ENCODE measurements around the gene DNAJC1. TPM values are rescaled to one million over a fixed set of nuclear protein-coding genes. Genes with fewer than 3 reads are reported as not detected.

DNAJC1 gene
- total and polyA plus RNA-seq, 2 of the 4 experiments (the other 2 are of a cell fraction): 12.7 to 13.3 TPM

DNA sequence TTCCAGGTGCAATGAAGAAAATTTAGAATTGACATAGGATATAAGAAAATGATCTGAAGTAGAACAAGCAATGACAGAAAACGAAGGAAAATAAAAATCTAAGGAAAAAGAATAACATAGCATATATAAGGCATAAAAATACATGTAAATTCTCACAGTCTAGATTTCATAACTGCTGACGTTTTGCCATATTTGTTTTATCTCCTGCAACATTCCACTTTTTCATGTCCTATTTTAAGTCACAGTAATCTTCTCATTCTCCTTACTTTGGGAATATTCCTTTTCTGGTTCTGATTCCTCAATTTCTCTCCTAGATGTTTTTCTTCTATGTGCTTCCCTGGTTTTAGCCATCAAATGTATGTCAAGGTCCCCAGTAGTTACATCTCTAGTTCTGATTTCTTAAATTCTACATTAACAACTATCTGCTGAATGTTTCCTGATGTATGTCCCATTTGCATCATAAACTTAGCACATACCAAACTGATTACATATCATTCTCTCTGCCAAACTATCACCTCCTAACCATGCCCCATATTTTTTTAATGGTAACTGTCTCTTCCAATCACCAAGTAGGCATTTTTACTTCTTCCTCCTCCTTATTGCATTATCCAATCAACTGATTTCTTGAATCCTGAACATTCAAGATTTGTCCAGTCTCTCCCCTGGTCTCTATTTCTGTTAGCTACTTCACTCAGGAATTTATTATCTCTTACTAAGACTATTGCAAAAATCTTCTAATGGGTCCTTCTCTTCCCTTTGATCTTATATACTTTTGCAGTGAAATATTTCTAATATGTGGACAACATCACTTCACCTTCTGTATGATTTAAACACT is 171.3 kb downstream of the DNAJC1 start:
- no peak overlapping the region for H3K4me3 ChIP-seq (ENCODE audit: insufficient read depth, low read depth, low read length)
- H3K4me1 ChIP-seq (ENCODE audit: control insufficient read depth, insufficient read depth, low read length): no peaks in the 10 kb centered on the region
- ATAC-seq (ENCODE audit: low read depth): peak; percentile 72
- H3K23ac ChIP-seq (ENCODE audit: low read depth, low read length): no peak overlapping the region
- H3K9ac ChIP-seq (ENCODE audit: low read depth, low read length): no peak overlapping the region
- no peak overlapping the region for H2AFZ ChIP-seq (replicated peaks; ENCODE audit: low read length, poor library complexity)
- H3K56ac ChIP-seq (ENCODE audit: extremely low read depth, insufficient read depth, low read length): no peak overlapping the region
- no peak overlapping the region for H3K18ac ChIP-seq (ENCODE audit: low read depth, low read length)
- no peak overlapping the region for H3K27ac ChIP-seq (ENCODE audit: insufficient read depth, low read length)
- H3K79me1 ChIP-seq (ENCODE audit: low read depth in 1 of 2, low read length in 2 of 2): no peaks in the 10 kb centered on the region
- H3K14ac ChIP-seq (replicated peaks; ENCODE audit: low read depth, low read length): no peak overlapping the region
- in situ Hi-C loops (cut with MboI; ENCODE audit: low sequenced_read_pairs) (no loop called here), dilution Hi-C loops (cut with HindIII; ENCODE audit: low sequenced_read_pairs, unreplicated experiment) (no loop called here), intact Hi-C loops (cut with micrococcal nuclease) (no loop called here)
- ChIA-PET CTCF (no interaction called here), POLR2A (ENCODE audit: unreplicated experiment) (no interaction called here)
- H3K9me3 ChIP-seq (ENCODE audit: control insufficient read depth, insufficient read depth, low read length): peaks cover 19% of the 10 kb centered on the region
- H2AK5ac ChIP-seq (ENCODE audit: low read depth, low read length): no peak overlapping the region
- TF ChIP-seq, protein P1, sequence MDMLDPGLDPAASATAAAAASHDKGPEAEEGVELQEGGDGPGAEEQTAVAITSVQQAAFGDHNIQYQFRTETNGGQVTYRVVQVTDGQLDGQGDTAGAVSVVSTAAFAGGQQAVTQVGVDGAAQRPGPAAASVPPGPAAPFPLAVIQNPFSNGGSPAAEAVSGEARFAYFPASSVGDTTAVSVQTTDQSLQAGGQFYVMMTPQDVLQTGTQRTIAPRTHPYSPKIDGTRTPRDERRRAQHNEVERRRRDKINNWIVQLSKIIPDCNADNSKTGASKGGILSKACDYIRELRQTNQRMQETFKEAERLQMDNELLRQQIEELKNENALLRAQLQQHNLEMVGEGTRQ (IDR thresholded peaks at IDR 0.05; ENCODE audit: low read depth, low read length): no peak
- TF ChIP-seq MAFK (IDR thresholded peaks at IDR 0.05; ENCODE audit: low read depth, low read length): no peak
- TF ChIP-seq, protein P2, sequence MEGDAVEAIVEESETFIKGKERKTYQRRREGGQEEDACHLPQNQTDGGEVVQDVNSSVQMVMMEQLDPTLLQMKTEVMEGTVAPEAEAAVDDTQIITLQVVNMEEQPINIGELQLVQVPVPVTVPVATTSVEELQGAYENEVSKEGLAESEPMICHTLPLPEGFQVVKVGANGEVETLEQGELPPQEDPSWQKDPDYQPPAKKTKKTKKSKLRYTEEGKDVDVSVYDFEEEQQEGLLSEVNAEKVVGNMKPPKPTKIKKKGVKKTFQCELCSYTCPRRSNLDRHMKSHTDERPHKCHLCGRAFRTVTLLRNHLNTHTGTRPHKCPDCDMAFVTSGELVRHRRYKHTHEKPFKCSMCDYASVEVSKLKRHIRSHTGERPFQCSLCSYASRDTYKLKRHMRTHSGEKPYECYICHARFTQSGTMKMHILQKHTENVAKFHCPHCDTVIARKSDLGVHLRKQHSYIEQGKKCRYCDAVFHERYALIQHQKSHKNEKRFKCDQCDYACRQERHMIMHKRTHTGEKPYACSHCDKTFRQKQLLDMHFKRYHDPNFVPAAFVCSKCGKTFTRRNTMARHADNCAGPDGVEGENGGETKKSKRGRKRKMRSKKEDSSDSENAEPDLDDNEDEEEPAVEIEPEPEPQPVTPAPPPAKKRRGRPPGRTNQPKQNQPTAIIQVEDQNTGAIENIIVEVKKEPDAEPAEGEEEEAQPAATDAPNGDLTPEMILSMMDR (conservative IDR thresholded peaks at IDR 0.05; ENCODE audit: low read depth, low read length): no peak
- no peak overlapping the region for H2BK20ac ChIP-seq (ENCODE audit: low read depth, low read length)
- no peak overlapping the region for H4K8ac ChIP-seq (ENCODE audit: low read depth in 2 of 2, low read length in 2 of 2)
- H3K36me3 ChIP-seq (ENCODE audit: control insufficient read depth, insufficient read depth, low read length): no peaks in the 10 kb centered on the region
- H3K27me3 ChIP-seq (ENCODE audit: control insufficient read depth, insufficient read depth, low read length): no peaks in the 10 kb centered on the region
- no peak overlapping the region for H2BK120ac ChIP-seq (ENCODE audit: low read depth, low read length)
- no peak overlapping the region for H4K5ac ChIP-seq (ENCODE audit: low read depth, low read length)
- no peaks in the 10 kb centered on the region for H4K20me1 ChIP-seq (ENCODE audit: insufficient read depth, low read length)
- peak overlapping the region; percentile 21; the same call in 1 of the 2 replicates for H3K4me2 ChIP-seq (ENCODE audit: low read depth, low read length)
- no peaks in the 10 kb centered on the region for H3K9me1 ChIP-seq (ENCODE audit: insufficient read depth, low read length)
- no TSS peak for BruUV-seq (replicated peaks)
- no peak overlapping the region for H4K91ac ChIP-seq (ENCODE audit: insufficient read depth, low read depth, low read length)
- DNase-seq: peak; percentile 60
- no peak overlapping the region for H2BK5ac ChIP-seq (ENCODE audit: low read depth, low read length, poor library complexity, severe bottlenecking)
- H3K4ac ChIP-seq (ENCODE audit: low read depth, low read length): no peak overlapping the region
- no peak overlapping the region for H2BK15ac ChIP-seq (ENCODE audit: low read depth, low read length)
- no peak overlapping the region for H2AK9ac ChIP-seq (replicated peaks; ENCODE audit: low read depth, low read length, poor library complexity)
- no CpG with 5 or more reads among the region's 2 CpGs for WGBS, 2 experiments (ENCODE audit: extremely low coverage in 2 of 2, insufficient read length in 1 of 2)

Data from IMR-90 (cell line).